ENCODE measurements around the gene KLRF2.
A peak's percentile ranks its signal among the peaks of the same experiment; 100 is the strongest.

KLRF2 gene

GRCh38 chr12:9932270-9932669, 51.0 kb downstream of the KLRF2 start, which contains the start of gene CLEC2A:
CLEC2A (minus strand) TSS chr12:9932370; CDS start chr12:9932329, 41 bp downstream.
- intact Hi-C loops (cut with micrococcal nuclease) = no loop called here
- H3K9me3 Mint-ChIP-seq = no peaks in the 10 kb centered on the region
- no peaks in the 10 kb centered on the region for H3K27me3 Mint-ChIP-seq
- no peaks in the 10 kb centered on the region for H3K36me3 Mint-ChIP-seq (ENCODE audit: low read depth)
- H3K4me1 Mint-ChIP-seq (ENCODE audit: low read depth) = peaks cover 13% of the 10 kb centered on the region
- H3K27ac Mint-ChIP-seq = no peak within 1 kb of the TSS
- no peak within 1 kb of the TSS for H3K4me3 Mint-ChIP-seq

GRCh38 chr12:9933958-9934357, 52.7 kb downstream of the KLRF2 start:
- Mint-ChIP-seq H3K27me3 (no peaks in the 10 kb centered on the region), H3K36me3 (ENCODE audit: low read depth) (no peaks in the 10 kb centered on the region), H3K9me3 (no peaks in the 10 kb centered on the region), H3K4me3 (no peak overlapping the region), H3K27ac (no peak overlapping the region), H3K4me1 (ENCODE audit: low read depth) (no peaks in the 10 kb centered on the region)
- intact Hi-C loops (cut with micrococcal nuclease) = no loop called here

GRCh38 chr12:9935026-9935425, 53.7 kb downstream of the KLRF2 start:
- Mint-ChIP-seq H3K36me3 (ENCODE audit: low read depth) (no peaks in the 10 kb centered on the region), H3K27me3 (no peaks in the 10 kb centered on the region), H3K27ac (no peak overlapping the region), H3K9me3 (no peaks in the 10 kb centered on the region), H3K4me1 (ENCODE audit: low read depth) (no peaks in the 10 kb centered on the region), H3K4me3 (no peak overlapping the region)
- intact Hi-C loops (cut with micrococcal nuclease) = no loop called here

GRCh38 chr12:9936591-9936990, 55.3 kb downstream of the KLRF2 start:
- intact Hi-C loops (cut with micrococcal nuclease) = no loop called here
- H3K27ac Mint-ChIP-seq = no peak overlapping the region
- H3K36me3 Mint-ChIP-seq (ENCODE audit: low read depth) = no peaks in the 10 kb centered on the region

GRCh38 chr12:9940375-9940774, 59.1 kb downstream of the KLRF2 start:
- H3K27me3 Mint-ChIP-seq = no peaks in the 10 kb centered on the region
- H3K4me1 Mint-ChIP-seq (ENCODE audit: low read depth) = peaks cover 22% of the 10 kb centered on the region
- H3K9me3 Mint-ChIP-seq = no peaks in the 10 kb centered on the region
- intact Hi-C loops (cut with micrococcal nuclease) = loop anchor here (2.0 to 5.0 kb wide), 2 partner anchors 72 to 200 kb away; partner anchors contain the start of gene CLEC12B
- H3K4me3 Mint-ChIP-seq = no peak overlapping the region
- H3K27ac Mint-ChIP-seq = no peak overlapping the region
- H3K36me3 Mint-ChIP-seq (ENCODE audit: low read depth) = no peaks in the 10 kb centered on the region

More at GRCh38 chr12:9936591-9936990, 55.3 kb downstream of the KLRF2 start:
- H3K27me3 Mint-ChIP-seq = no peaks in the 10 kb centered on the region
- H3K9me3 Mint-ChIP-seq = no peaks in the 10 kb centered on the region
- peaks cover 13% of the 10 kb centered on the region for H3K4me1 Mint-ChIP-seq (ENCODE audit: low read depth)
- H3K4me3 Mint-ChIP-seq = no peak overlapping the region

GRCh38 chr12:9941838-9942237, 60.5 kb downstream of the KLRF2 start:
- Mint-ChIP-seq H3K4me1 (ENCODE audit: low read depth) (peaks cover 32% of the 10 kb centered on the region), H3K27ac (peak overlapping the region; percentile 8), H3K36me3 (ENCODE audit: low read depth) (no peaks in the 10 kb centered on the region), H3K4me3 (no peak overlapping the region), H3K9me3 (no peaks in the 10 kb centered on the region), H3K27me3 (no peaks in the 10 kb centered on the region)
- intact Hi-C loops (cut with micrococcal nuclease) = loop anchor here (2.0 to 5.0 kb wide), 2 partner anchors 70 to 199 kb away; partner anchors contain the start of gene CLEC12B

GRCh38 chr12:9943240-9943639, 62.0 kb downstream of the KLRF2 start:
- intact Hi-C loops (cut with micrococcal nuclease) = loop anchor here (5.0 kb wide), 1 partner anchor 69 kb away; the partner anchor contains the start of gene CLEC12B
- H3K9me3 Mint-ChIP-seq = no peaks in the 10 kb centered on the region
- no peaks in the 10 kb centered on the region for H3K36me3 Mint-ChIP-seq (ENCODE audit: low read depth)
- H3K4me3 Mint-ChIP-seq = peak overlapping the region; percentile 44
- H3K27ac Mint-ChIP-seq = no peak overlapping the region
- H3K27me3 Mint-ChIP-seq = no peaks in the 10 kb centered on the region
- peaks cover 40% of the 10 kb centered on the region for H3K4me1 Mint-ChIP-seq (ENCODE audit: low read depth)

- Mint-ChIP-seq H3K27ac (peak overlapping the region; percentile 3), H3K36me3 (ENCODE audit: low read depth) (no peaks in the 10 kb centered on the region), H3K9me3 (no peaks in the 10 kb centered on the region), H3K4me3 (no peak overlapping the region), H3K4me1 (ENCODE audit: low read depth) (peaks cover 51% of the 10 kb centered on the region), H3K27me3 (no peaks in the 10 kb centered on the region)
- intact Hi-C loops (cut with micrococcal nuclease) = loop anchor here (5.0 kb wide), 1 partner anchor 68 kb away; the partner anchor contains the start of gene CLEC12B
Observed at GRCh38 chr12:9944391-9944790, 63.1 kb downstream of the KLRF2 start.

Data from dendritic cell treated with granulocyte-macrophage colony-stimulating factor and Interleukin-4, amounts not matched to agents 40 ng/mL and 50 ng/mL, for 4 days (primary cell).